Activated CD8-positive, alpha-beta memory T cell treated with anti-CD3 and anti-CD28 coated beads for 36 hours (primary cell): Measurements from ENCODE around the gene ATG9B. TPM values are rescaled to one million over a fixed set of nuclear protein-coding genes. Genes with fewer than 3 reads are reported as not detected.

Experiments used
- CTCF ChIA-PET: fragments of 350-600 bp; sonication (Branson Sonifier 250); formaldehyde crosslinking; loops from one replicate; lab custom pipeline; 2021; ENCODE audit warnings: antibody characterized with exemption; lab: Charles Lee
- POLR2A ChIA-PET: fragments of 350-600 bp; sonication (Branson Sonifier 250); formaldehyde crosslinking; loops from one replicate; lab custom pipeline; 2021; ENCODE audit warnings: antibody characterized with exemption; lab: Charles Lee
- total RNA-seq, 2 experiments: library from RNA; stranded (reverse); gene quantifications; one replicate each; pipeline ENCODE4 v1.2.3, GENCODE V29; 2021

Gene ATG9B
- total RNA-seq, 2 experiments from 2014 or later: 6.3 to 7.7 TPM

DNA sequence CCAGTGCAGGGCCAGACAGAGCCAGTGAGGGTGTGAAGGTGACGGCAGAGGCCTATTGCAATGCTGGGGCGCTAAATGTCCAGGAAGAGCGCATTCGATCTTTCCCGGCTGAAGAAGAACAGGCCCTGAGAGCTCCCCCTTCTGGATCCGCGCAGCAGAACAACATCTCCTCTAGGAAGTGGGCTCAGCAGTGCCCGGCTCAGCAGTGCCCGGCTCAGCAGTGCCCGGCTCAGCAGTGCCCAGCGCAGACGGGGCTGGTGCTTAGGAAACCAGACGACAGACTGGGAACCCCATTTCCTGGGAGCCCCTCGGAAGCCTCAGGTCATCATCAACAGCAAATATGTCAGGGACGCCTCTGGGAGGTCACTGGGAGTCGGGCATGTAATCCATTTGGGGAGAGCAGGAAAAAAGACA is 38.2 kb downstream of the ATG9B start:
- CTCF ChIA-PET: interaction anchor here (0.8 to 3.6 kb wide), 20 partner anchors 7 to 207 kb away, joined by 3 to 19 read pairs (median 6); no protein-coding TSS in a partner anchor
- POLR2A ChIA-PET: interaction anchor here (0.6 kb wide), 1 partner anchor 22 kb away, joined by 4 read pairs; no protein-coding TSS in a partner anchor

- POLR2A ChIA-PET: no interaction called here
Measured at GRCh38 chr7:150983893-150984368, 40.4 kb downstream of the ATG9B start.

DNA sequence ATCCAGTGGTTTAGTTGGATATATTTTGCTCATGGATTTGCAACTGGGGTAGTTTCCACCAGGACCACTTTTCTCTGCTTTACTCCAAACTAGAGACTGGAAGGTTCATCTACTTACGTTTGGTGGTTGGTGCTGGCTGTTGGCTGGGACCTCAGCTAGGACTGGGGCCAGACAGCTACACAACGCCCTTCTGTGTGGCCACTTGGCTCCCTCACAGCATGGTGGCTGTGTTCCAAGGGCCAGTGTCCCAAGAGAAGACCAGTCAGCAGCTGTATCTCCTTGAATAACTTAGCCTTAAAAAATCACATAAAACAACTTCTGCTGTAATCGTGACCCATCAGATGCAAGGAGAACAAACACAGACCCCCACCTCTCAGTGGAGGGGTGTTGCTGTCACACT is 41.9 kb downstream of the ATG9B start:
- ChIA-PET CTCF (no interaction called here), POLR2A (no interaction called here)

More at GRCh38 chr7:150983893-150984368, 40.4 kb downstream of the ATG9B start:
- CTCF ChIA-PET: interaction anchor here (0.7 to 3.6 kb wide), 8 partner anchors 9 to 205 kb away, joined by 3 to 19 read pairs (median 8); no protein-coding TSS in a partner anchor

DNA sequence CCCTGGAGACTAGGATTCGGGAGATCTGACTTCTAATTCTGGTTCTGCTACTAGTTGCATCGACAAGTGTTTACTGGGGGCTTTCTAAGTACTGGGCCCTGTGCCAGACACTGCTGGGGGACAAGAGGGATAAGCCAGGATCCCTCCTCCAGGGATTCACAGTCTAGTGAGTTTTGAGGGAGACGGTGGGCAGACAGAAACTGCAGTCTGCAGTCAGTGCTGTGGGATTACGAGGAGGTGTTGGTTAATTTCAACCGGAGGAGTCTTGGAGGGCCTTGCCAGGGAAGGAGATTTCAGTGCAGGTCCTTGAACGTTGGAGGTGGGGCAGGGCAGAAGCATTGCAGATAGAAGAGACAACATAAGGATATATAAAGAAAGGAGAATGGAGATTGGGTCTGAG is 42.6 kb downstream of the ATG9B start:
- CTCF ChIA-PET: no interaction called here
- POLR2A ChIA-PET: no interaction called here

GRCh38 chr7:150980663-150981062 is 43.6 kb downstream of the ATG9B start:
- POLR2A ChIA-PET: no interaction called here
- CTCF ChIA-PET: interaction anchor here (0.6 to 2.7 kb wide), 2 partner anchors 10 to 18 kb away, joined by 3 to 8 read pairs; no protein-coding TSS in a partner anchor

DNA sequence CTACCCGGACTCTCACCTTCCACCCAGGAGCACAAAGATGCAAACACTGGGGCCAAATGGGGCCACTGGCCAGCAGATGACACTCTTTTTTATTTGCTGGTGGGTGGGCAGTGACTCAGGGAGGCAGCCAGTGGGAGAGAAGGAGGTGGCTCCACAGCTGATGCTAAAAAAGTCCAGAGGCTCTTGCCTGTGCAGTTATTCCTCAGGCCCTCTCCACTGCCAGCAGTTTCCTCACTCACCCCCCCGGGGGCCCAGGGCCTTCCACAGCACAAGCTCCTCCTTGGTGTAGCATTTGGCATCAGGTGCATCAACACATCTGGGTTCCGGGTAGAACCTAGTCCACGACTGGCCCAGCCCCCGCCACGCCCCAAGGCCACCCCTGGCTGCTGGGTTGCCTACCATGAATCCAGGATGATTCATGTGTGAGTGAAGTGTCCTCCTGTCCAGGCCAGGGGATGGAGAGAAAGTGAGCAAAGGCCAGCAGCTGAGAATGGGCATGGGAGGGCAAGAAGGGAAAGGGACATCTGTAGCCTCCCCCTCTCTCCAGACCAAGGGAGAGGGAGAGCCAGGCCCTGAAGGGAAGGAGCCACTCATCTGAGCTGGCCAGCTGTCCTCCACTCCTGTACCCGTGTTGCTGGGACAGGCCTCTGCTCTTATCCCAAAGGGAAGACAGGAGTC is 44.4 kb downstream of the ATG9B start:
- POLR2A ChIA-PET: no interaction called here
- CTCF ChIA-PET: interaction anchor here (0.6 to 2.7 kb wide), 5 partner anchors 9 to 103 kb away, joined by 3 to 8 read pairs (median 3); no protein-coding TSS in a partner anchor

DNA sequence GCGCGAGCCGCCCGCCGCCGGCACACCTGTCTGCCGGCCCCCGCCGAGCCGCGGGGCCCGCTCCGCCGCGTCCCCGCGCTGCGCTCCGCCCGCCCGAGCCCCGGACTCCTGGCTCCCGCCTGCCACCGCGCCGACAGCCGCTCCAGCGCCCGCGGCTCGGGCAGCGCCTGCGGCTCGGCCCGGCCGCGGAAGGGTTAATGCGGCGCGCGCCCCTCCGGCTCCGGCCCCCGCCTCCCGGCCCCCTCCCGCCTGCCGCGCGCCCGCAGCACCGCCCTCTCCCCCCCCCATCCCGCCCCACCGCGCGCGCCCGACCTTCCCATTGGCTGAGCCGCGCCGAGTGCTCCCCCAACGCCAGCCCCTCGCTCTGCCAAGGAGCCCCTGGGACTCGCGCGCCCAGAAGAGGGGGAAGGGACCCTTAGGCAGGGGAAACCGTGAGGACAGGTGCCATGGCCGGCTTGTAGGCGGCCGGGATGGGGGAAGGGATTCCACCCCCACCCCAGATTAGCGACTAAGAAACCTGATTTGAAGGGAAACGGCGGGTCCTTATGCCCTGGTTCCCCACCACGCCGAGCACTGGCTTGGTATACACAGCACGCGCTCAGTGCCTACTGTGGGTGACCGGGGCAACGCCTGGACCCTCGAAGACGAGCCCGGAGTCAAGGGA is 46.0 kb downstream of the ATG9B start, which contains the start of gene KCNH2:
Gene KCNH2 (minus strand): TSS at position 196 of the 664 bp plus-strand sequence. CDS start 408 bp downstream, outside the sequence.
- ChIA-PET CTCF (interaction anchor here (0.6 to 2.7 kb wide), 6 partner anchors 11 to 113 kb away, joined by 3 to 8 read pairs (median 4); no protein-coding TSS in a partner anchor), POLR2A (interaction anchor here (0.5 kb wide), 1 partner anchor 11 kb away, joined by 3 read pairs; no protein-coding TSS in a partner anchor)

DNA sequence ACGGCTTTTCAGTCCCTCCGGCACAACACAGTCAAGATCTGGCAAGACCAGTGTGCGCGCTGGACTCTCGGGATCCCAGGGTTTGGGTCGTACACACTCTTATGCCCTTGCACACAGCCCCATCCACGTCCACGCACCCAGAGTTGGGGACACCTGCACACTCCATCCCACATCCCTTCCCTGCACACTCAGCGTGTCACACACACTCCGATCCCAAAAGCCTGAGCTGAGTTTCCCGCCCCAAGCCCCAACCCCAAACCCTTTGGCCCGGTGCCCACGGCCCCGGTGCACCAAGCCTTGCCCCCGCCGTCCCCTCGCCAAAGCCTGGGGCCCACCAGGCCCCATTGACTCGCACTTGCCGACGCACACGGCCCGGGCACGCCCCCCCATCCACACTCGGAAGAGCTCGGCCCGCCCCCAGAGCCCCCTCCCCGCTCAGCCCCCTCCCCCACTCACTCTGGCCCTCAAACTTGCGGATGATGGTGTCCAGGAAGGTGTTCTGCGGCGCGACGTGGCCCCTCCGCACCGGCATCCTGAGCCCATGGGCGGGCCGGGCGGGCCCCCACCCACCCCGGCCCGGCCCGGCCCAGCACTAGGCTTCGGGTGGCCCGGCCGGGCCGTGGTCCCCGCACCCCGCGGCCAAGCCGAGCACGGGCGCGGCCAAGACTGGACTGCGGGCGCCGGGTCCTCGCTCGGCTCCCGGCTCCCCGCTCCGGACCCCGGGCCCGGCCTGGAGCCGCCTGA is 46.7 kb downstream of the ATG9B start:
- ChIA-PET CTCF (interaction anchor here (0.6 to 1.4 kb wide), 3 partner anchors 15 to 113 kb away, joined by 3 read pairs; no protein-coding TSS in a partner anchor), POLR2A (no interaction called here)

DNA sequence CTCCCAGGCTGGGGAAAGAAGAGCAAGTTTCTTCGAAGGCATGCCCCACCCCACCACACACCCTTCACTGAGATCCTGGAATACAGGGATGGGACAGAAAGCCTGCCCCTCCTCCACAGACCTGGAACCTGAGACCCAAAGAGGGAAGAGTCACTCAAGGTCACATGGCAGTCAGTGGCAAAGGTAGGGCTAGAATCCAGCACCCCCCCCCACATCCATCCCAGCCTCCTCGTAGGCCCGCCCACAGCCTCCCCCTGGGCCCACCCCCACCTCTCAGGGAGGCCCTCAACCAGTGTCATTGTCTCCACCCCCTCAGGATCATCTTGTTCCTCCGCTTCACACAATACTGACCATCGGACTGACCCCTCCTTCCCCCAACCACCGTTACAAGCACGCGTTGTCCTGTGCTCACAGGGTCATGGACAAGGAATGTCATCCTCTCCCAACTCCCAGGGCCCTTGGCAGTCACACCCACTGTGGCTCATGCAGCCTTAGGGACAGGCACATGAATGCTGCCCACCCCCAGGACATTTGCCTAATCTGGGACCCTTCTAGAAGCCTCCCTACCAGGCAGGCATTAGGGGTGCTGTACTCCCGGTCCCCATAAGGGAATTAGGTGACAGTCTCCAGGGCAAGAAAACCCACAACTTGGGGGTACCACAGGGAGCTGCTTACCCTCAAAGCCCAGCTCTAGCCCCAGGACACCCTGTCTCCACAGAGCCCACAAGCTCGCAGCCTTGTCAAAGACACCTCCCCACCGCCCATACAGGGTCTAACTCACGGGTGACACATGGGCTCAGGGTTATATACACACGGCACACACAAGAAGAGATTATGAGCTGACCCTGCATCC is 47.5 kb downstream of the ATG9B start:
- CTCF ChIA-PET: interaction anchor here (0.9 to 2.7 kb wide), 4 partner anchors 9 to 78 kb away, joined by 3 to 16 read pairs (median 5); no protein-coding TSS in a partner anchor
- POLR2A ChIA-PET: interaction anchor here (0.7 kb wide), 1 partner anchor 310 kb away, joined by 3 read pairs; no protein-coding TSS in a partner anchor

DNA sequence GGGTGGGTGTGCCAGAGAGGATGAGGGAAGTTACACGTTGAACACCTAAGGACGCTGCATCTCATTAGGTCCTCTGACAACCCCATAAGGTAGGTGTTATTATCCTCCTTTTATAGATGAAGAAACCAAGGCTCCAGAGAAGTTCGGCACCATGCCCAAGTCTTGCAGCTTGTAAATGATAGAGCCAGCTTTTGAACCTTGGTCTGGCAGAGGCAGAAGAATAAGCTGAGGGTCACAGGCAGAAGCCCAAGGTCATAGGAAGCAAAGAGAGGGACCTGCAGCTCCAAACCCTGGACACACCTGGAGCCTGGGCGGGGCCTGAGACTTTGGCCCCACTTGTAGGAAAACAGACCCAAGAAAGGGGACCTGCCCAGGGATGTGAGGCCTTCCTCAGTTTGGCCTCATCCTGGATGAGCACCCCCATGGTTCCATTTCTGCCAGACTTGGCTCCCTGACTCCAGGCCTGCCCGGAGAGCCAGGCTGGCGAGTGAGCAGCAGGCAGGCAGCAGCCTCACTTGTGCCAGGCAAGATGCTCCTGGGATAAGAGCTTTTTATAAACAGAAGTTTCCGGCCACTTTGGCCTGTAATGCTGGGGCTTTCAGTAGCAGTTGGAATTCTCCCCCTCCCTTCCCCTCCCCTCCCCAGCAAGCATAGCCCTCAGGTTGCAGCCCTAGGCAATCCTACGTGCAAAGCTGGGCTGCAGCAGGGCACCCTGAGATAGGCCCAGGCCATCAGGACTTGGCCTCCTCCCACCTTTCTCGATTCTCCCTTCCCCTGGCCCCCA is 48.6 kb downstream of the ATG9B start:
- CTCF ChIA-PET: interaction anchor here (1.2 to 2.7 kb wide), 3 partner anchors 10 to 77 kb away, joined by 3 to 16 read pairs (median 7); no protein-coding TSS in a partner anchor
- POLR2A ChIA-PET: interaction anchor here (0.7 kb wide), 1 partner anchor 309 kb away, joined by 3 read pairs; no protein-coding TSS in a partner anchor

GRCh38 chr7:150974468-150975391 is 49.6 kb downstream of the ATG9B start:
- ChIA-PET POLR2A (no interaction called here), CTCF (interaction anchor here (1.2 to 2.7 kb wide), 4 partner anchors 11 to 76 kb away, joined by 3 to 16 read pairs (median 6); no protein-coding TSS in a partner anchor)

DNA sequence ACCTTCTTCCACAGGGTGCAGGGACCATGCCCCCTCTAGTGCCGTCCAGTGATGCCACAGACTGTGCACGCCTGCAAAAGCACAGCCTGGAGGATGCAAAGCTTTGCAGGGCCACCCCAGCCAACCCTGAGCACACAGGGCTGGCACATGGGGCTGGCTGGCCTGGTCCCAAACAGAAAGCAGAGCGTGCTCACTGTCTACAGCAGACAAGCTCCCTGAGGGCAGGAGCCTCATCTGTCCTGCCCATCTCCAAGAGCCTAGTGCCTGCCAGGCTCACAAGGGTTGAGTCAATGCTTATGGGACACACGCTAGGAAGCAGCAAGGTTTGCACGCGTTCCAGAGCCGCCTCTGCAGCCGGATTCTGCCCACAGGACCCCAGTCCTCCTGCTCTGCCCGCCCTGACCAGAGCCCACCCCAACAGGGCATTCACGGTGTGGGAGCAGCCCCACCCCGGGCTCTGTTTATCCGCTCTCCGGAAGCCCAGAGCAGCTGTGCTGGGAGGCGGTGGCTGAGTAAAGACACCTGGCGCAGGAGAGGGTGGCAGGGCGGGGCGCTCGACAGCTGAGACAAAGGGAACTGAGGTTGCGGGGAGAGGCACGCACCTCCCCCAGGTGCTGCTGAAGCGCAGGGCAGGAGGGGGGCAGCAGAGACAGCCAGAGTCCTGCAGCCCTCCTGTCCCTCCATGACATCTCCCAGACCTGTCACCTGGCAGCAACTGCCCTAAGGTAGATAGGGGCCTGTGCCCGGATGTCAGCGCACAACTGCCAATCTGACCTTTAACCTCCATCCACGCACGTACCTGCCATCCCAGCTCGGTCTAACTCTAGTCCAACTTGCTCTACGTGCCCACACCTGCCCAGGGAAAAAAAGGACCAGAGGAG is 50.5 kb downstream of the ATG9B start:
- POLR2A ChIA-PET: no interaction called here

DNA sequence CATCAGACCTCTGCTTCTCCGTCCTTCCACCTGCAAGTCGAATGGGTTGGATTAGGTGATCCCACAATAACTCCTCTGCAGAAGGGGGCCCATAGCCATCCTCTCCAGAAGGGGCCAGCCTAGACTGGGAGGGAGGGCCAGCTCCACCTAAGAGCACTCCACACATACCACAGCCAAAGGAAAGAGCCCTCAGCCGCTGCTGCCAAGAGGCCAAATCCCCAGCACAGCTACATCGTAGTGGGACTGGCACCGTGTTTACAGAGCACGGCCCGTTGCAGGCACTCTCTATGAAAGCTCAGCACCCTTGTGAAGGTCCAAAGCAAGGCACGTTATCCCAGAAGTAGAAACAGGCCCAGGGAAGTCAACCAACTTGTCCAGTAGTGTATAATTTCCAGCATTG is 51.6 kb downstream of the ATG9B start:
- ChIA-PET CTCF (interaction anchor here (1.3 kb wide), 1 partner anchor 13 kb away, joined by 3 read pairs; no protein-coding TSS in a partner anchor), POLR2A (no interaction called here)

More for the DNA sequence above, 50.5 kb downstream of the ATG9B start:
- CTCF ChIA-PET: interaction anchor here (1.3 to 1.5 kb wide), 2 partner anchors 14 to 18 kb away, joined by 3 to 5 read pairs; no protein-coding TSS in a partner anchor

DNA sequence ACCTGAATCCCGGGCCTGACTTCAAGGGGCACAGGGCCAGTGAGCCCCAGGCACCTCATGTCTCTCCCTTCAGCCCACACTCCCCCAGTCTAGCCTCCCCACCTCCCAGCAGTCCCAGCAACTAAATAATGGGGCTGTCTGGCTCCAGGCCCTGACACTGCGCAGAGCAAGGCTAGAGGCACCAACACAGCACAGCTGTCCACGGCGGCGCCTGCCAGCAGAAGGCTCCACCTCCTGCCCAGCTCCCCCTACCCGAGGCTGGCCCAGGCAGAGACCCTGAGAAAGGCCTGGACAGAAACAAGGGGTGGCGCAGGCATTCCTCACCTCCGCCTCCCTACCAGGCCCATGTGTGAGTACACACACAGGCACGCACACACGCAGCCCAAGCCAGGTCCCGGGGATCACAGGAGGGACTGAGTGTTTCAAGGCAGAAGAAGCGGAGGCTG is 52.2 kb downstream of the ATG9B start:
- CTCF ChIA-PET: no interaction called here
- POLR2A ChIA-PET: no interaction called here
